Right lobe of liver (tissue), 6 donors: ENCODE measurements around the gene C6orf136. TPM values are rescaled to one million over a fixed set of nuclear protein-coding genes. Genes with fewer than 3 reads are reported as not detected.
A peak's percentile ranks its signal among the peaks of the same experiment; 100 is the strongest.

ENCODE experiments used
- ATAC-seq, 4 donors: fragments of 200-7000 bp; cut with Tn5 transposase; one replicate each; pipeline ENCODE4 v1.9.1; 2020; ENCODE audit warnings: mild to moderate bottlenecking in 4 of 4, moderate library complexity in 4 of 4
- DNase-seq, 3 donors: peaks; one replicate each; pipeline ENCODE4 v3.0.0-alpha.2; 2020
- H3K27ac ChIP-seq, 3 donors: fragments of 200-600 bp; one replicate each; pipeline ENCODE4 v1.8.0; 2022
- H3K27me3 ChIP-seq, 2 donors: fragments of 200-600 bp; one replicate each; pipeline ENCODE4 v1.8.0; 2022
- H3K36me3 ChIP-seq, 4 donors: fragments of 200-600 bp; sonication (generic) in 1 of 4; one replicate each; pipeline versions ENCODE4 v1.5.1 to v1.8.0; 2017 to 2022; ENCODE audit warnings: control low read depth in 1 of 4
- H3K4me1 ChIP-seq, 4 donors: fragments of 200-600 bp; sonication (generic) in 1 of 4; one replicate each; pipeline versions ENCODE4 v1.5.1 to v1.8.0; 2017 to 2022; ENCODE audit warnings: control low read depth in 1 of 4
- H3K4me3 ChIP-seq, 3 donors: fragments of 200-600 bp; one replicate each; pipeline ENCODE4 v1.8.0; 2022
- H3K9me3 ChIP-seq, 4 donors: fragments of 200-600 bp; sonication (generic) in 1 of 4; one replicate each; pipeline versions ENCODE4 v1.5.1 to v1.8.0; 2017 to 2022; ENCODE audit warnings: control low read depth in 1 of 4
- POLR2A ChIP-seq: fragments of 450-650 bp; IDR thresholded peaks from one replicate; pipeline ENCODE4 v1.6.1; 2017; ENCODE audit warnings: antibody characterized with exemption, mild to moderate bottlenecking
- WGBS: methylation state at CpG from one replicate; pipeline ENCODE4 v1.1.6; 2018; ENCODE audit warnings: low coverage, low lambda C conversion rate; ENCODE audit not compliant: insufficient coverage; ENCODE audit errors: missing lambda C conversion rate; 5-methylcytosine and 5-hydroxymethylcytosine counted together
- intact Hi-C, 2 donors: fragments of 100-400 bp; cut with DNase I; formaldehyde crosslinking; loops; one replicate each; pipeline versions ENCODE4 v1.11.2 to v1.14.1; 2022
- total RNA-seq, 6 experiments: library from RNA; depleted of rRNA in 2 of 6; stranded (reverse); fragments of >200 nt in 2 of 6; fragmentation: NEBNext Ultra II Directional in 3 of 6; extraction: Animal tissue kit (Norgen Biotek cat#: 25700) in 3 of 6; gene quantifications; one replicate each; pipeline versions ENCODE4 v1.1.0 to v1.2.4, GENCODE V29; 2016 to 2023
- TF ChIP-seq, protein P1 (sequence below), 4 donors: fragments of 200-600 bp in 3 of 4; fragments of 450-650 bp in 1 of 4; IDR thresholded peaks; one replicate each; pipeline versions ENCODE4 v1.5.1 to v1.8.0; 2016 to 2022; ENCODE audit warnings: antibody characterized with exemption in 4 of 4, mild to moderate bottlenecking in 2 of 4
- donor health status: DM: no; HTN: yes; CAD: no.
- donor health status: DM: no; HTN: no; CAD: no.
- donor health status: DM: no; HTN: no; CAD: no.
- donor health status: DM: no; HTN: yes; CAD: no.
- donor health status: DM: no; HTN: yes; CAD: no.

The C6orf136 gene
- total RNA-seq, 6 experiments from 2014 or later: 8.2 to 14.1 (median 11.0) TPM

DNA sequence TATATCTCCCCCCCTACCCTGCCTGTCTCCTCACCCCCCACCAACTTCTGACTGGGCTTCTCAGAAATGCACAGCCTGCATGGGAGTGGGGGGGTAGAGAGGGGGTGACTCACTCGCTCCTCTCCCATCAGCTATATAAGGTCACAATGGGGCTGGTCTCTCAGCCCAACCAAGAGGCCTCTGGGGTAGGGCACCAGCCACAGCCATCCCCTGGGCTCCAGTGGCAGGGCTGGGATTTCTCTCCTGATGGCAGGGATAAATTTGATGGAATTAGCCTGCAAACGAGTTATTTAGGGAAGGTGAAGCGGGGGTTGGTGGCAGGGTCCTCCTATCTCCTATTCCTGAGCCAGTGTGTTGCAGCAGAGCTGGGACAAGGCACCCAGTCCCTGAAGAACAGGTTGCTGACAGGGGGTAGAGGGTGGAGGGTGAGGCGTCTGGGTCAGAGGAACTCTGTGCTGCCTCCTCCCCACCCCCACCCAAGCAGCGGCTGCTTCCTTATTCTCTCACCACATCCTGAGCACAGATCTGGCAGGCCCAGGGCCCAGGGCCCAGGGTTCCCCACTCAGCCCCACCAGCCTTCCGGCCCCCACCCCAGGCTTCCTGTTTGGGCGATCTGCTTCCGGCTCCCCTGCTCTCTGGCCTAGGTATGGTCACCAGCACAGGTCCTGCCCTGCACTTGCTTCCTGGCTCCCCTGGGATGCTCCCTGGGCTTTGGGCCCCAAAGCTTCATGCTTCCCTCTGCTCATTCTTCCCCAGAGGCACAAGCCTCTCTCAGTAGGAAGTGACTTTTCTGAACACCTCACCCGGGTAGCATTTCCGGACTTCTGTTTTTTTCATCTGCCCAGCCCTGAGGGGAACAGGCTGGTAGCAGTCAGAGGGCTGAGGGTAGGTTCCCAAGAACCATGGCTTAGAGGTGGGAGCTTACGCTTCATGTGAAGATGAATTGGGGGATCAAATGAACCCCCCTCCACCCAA, 35.5 kb downstream of the C6orf136 start:
- Histone ChIP-seq H3K27ac (peak overlapping the region; percentile 87 to 96 (median 89)), H3K4me3 (peak overlapping the region; percentile 70 to 76 (median 75)), H3K27me3 (no peaks in the 10 kb centered on the region), H3K4me1 (peaks cover 0 to 58% (median 30%) of the 10 kb centered on the region in 4 donors), H3K9me3 (no peaks in the 10 kb centered on the region), H3K36me3 (peaks cover 0 to 8% (median 1%) of the 10 kb centered on the region in 4 donors)
- WGBS: 24% methylated on average over 7 of the region's 11 CpGs
- no peak for TF ChIP-seq POLR2A
- TF ChIP-seq, protein P1, sequence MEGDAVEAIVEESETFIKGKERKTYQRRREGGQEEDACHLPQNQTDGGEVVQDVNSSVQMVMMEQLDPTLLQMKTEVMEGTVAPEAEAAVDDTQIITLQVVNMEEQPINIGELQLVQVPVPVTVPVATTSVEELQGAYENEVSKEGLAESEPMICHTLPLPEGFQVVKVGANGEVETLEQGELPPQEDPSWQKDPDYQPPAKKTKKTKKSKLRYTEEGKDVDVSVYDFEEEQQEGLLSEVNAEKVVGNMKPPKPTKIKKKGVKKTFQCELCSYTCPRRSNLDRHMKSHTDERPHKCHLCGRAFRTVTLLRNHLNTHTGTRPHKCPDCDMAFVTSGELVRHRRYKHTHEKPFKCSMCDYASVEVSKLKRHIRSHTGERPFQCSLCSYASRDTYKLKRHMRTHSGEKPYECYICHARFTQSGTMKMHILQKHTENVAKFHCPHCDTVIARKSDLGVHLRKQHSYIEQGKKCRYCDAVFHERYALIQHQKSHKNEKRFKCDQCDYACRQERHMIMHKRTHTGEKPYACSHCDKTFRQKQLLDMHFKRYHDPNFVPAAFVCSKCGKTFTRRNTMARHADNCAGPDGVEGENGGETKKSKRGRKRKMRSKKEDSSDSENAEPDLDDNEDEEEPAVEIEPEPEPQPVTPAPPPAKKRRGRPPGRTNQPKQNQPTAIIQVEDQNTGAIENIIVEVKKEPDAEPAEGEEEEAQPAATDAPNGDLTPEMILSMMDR (IDR thresholded peaks at IDR 0.05): no peak
- ATAC-seq: peak; percentile 10 to 33 (median 21)
- DNase-seq: peak; percentile 81 to 89 (median 87)
- intact Hi-C loops: no loop called here

DNA sequence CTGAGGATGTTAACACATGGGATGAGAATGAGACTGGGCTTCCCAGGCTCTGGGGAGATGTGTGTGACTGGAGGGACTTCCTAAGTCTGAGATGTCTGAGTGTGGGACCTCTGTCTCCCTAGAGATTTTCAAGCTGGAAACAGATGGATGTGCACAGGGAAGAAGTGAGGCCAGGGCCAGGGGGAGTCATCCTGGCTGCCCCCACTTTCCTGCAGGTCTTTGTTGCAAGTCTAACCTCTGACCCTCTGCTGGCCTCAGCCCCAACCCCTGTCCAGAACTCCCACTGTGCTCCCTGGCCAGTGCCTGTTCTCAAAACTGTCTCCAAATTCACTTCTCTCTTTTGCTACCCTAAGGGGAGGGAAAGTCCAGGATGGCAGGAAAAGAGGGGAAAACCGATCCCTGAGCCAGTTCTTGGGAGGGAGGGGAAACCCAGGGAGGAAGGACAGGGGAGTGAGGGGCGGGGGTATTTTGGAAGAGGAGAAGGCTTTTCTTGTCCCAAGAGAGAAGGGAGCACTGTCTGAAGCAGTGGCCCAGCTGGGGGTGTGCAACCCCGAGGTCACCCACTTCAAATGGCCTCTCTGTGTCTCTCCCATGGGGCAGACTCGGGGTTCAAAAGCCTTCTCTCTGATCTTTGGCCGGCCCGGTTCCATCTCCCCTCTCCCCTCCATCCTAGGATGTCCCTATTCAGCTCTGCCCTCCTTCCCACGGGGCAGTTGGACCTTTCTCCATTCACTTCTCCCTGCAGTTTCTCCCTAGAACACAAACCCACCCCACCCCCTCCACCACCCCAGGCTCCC, 36.4 kb downstream of the C6orf136 start:
- Histone ChIP-seq H3K4me3 (peak overlapping the region; percentile 70 to 76 (median 75)), H3K27ac (peak overlapping the region; percentile 87 to 96 (median 89)), H3K9me3 (no peaks in the 10 kb centered on the region), H3K36me3 (peaks cover 0 to 3% (median 0%) of the 10 kb centered on the region in 4 donors), H3K27me3 (no peaks in the 10 kb centered on the region), H3K4me1 (peaks cover 0 to 50% (median 26%) of the 10 kb centered on the region in 4 donors)
- intact Hi-C loops: no loop called here
- TF ChIP-seq, protein P1 (IDR thresholded peaks at IDR 0.05): no peak
- TF ChIP-seq POLR2A: no peak
- 12% methylated on average over 3 of the region's 7 CpGs for WGBS
- DNase-seq: peak in 2 of 3 donors; percentile 46 to 57
- no peak for ATAC-seq

- no peaks in the 10 kb centered on the region for H3K9me3 ChIP-seq
- 25% methylated on average over 2 of the region's 2 CpGs for WGBS
- intact Hi-C loops: no loop called here
Measured at GRCh38 chr6:30683980-30684338, 37.0 kb downstream of the C6orf136 start.

More at GRCh38 chr6:30683980-30684338, 37.0 kb downstream of the C6orf136 start:
- Histone ChIP-seq H3K36me3 (peaks cover 0 to under 1% (median 0%) of the 10 kb centered on the region in 4 donors), H3K27ac (peak overlapping the region; percentile 87 to 96 (median 89)), H3K4me3 (peak overlapping the region; percentile 70 to 76 (median 75)), H3K4me1 (peaks cover 0 to 44% (median 22%) of the 10 kb centered on the region in 4 donors), H3K27me3 (no peaks in the 10 kb centered on the region)
- DNase-seq: peak in 1 of 3 donors; percentile 49
- no peak for ATAC-seq
- TF ChIP-seq, protein P1 (IDR thresholded peaks at IDR 0.05): no peak
- TF ChIP-seq POLR2A: no peak
